Sigmoid colon (tissue), 4 donors: ENCODE results near the gene FBXL15.

Source experiments
- CTCF ChIP-seq, 4 experiments: fragments of 450-650 bp in 3 of 4; fragments of 200-600 bp in 1 of 4; IDR thresholded peaks; one replicate each; pipeline ENCODE4 v1.5.1; 2016 to 2019; ENCODE audit warnings: antibody characterized with exemption in 4 of 4, mild to moderate bottlenecking in 3 of 4, moderate library complexity in 2 of 4
- EP300 ChIP-seq, 4 donors: sonication (generic); formaldehyde crosslinking; IDR thresholded peaks; one replicate each; pipeline ENCODE4 v1.6.1; 2017; ENCODE audit warnings: antibody characterized with exemption in 4 of 4
- POLR2A ChIP-seq, 2 donors: fragments of 450-650 bp; IDR thresholded peaks; one replicate each; pipeline ENCODE4 v1.6.1; 2016; ENCODE audit warnings: antibody characterized with exemption in 2 of 2, mild to moderate bottlenecking in 2 of 2, moderate library complexity in 2 of 2

- TF ChIP-seq CTCF (IDR thresholded peaks at IDR 0.05) (no peak), POLR2A (IDR thresholded peaks at IDR 0.05) (no peak), EP300 (IDR thresholded peaks at IDR 0.05) (no peak)
Observed at GRCh38 chr10:102452672-102453340, 32.2 kb downstream of the FBXL15 start.
